NT2/D1 (cell line): ENCODE measurements around the gene FGF2.

Source experiments
- YY1 ChIP-seq: IDR thresholded peaks from 2 replicates; pipeline ENCODE4 v1.6.1; 2011; ENCODE audit not compliant: insufficient read length, insufficient read depth
- ZNF274 ChIP-seq: IDR thresholded peaks from 2 replicates; pipeline ENCODE4 v1.6.1; 2011; ENCODE audit warnings: mild to moderate bottlenecking, low read depth, low read length

- TF ChIP-seq ZNF274 (no peak), YY1 (no peak)
These were observed 16.0 kb upstream of the FGF2 start for GRCh38 chr4:122810669-122811068.
